HG02884 (cell line): ENCODE data around the gene UNC79.

Experiments used
- ATAC-seq: cut with Tn5 transposase; IDR thresholded peaks from one replicate; pipeline ENCODE4 v1.9.1; 2021; ENCODE audit warnings: mild to moderate bottlenecking, moderate library complexity; ENCODE audit not compliant: unreplicated experiment

Gene UNC79

GRCh38 chr14:93705513-93706156 lies 274.9 kb downstream of the UNC79 start:
- ATAC-seq, result no peak

DNA sequence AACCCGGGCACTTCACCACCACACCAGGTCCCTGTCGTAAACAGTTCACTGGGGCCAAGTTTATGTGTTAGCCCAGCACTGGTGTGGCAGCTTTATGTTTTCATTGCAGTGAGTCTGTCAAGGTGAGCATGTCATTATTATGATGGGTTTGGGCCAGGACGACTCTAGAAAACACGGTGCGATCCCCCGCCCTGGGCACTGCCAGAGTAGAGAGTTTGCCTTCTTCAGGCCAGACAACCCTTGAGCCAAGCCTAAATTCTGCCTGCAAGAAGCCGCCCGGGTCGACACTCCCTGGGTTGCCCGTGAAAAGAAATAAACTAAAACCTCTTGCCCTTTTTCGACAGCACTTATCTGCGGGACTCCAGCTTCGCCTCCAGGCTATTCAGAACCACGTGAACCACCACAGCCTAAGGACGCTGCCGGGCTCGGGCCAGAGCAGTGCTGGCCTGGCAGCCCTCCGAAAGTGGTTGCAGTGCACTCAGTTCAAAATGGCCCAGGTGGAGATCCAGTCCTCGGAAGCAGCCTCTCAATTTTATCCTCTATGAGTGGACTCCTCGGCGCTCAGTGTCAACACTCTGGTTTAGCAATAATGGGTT lies 275.7 kb downstream of the UNC79 start:
- no peak for ATAC-seq

DNA sequence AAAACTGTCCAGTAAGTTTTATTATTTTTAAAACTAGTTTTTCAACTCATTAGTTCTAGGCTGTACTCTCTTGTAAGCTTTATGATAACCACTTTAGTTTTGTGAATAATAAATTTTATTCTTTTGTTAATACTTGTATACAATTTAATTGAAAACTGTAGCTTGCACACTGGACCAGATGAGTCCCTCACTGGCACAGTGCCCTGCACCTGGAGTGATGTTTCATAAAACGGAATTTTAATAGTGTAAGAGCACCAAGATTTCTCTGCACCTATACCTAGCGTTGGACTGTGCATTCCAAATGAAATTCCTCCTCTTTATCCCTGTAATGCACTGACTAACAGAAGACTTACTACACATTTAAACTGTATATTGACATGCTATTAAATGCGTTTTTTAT lies 276.7 kb downstream of the UNC79 start:
- no peak for ATAC-seq

- no peak for ATAC-seq
Measured at GRCh38 chr14:93708311-93708734, 277.6 kb downstream of the UNC79 start.

DNA sequence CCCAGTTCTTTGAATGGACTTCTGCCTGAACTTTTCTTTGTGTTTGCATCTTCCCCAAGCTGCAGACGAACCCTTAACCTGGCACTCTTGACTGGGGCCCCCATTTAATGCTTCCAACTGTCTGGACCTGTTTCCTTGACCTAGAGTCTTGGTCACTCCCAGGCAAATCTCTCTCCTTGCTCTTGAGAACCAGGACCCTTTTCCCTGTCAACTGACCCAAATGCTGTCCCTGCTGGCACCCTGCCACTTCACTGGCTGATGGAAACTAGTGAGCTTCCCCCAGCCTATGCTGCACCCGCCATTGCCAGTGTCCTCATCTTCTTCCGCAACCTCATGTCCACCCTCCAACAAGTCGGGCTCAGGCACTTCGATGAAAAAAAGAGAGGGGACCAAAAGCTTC lies 278.1 kb downstream of the UNC79 start:
- ATAC-seq, result no peak

DNA sequence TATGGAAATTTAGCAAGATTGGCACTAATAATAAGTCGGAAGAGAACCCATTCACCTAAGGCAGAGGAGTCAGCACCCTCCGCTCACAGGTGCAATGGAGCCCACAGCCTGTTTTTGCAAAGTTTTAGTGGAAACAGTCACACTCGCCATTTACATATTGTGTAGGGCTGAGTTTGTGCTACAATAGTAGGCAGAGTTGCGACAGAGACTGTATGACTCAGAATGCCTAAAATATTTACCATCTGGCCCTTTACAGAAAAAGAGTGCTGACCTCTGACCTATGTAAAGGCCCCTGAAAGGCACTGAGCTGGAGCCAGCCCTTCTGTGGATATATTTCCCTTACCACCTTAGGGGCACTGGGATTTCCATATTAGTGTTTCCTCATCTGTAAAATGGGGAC lies 278.5 kb downstream of the UNC79 start:
- ATAC-seq, result no peak

DNA sequence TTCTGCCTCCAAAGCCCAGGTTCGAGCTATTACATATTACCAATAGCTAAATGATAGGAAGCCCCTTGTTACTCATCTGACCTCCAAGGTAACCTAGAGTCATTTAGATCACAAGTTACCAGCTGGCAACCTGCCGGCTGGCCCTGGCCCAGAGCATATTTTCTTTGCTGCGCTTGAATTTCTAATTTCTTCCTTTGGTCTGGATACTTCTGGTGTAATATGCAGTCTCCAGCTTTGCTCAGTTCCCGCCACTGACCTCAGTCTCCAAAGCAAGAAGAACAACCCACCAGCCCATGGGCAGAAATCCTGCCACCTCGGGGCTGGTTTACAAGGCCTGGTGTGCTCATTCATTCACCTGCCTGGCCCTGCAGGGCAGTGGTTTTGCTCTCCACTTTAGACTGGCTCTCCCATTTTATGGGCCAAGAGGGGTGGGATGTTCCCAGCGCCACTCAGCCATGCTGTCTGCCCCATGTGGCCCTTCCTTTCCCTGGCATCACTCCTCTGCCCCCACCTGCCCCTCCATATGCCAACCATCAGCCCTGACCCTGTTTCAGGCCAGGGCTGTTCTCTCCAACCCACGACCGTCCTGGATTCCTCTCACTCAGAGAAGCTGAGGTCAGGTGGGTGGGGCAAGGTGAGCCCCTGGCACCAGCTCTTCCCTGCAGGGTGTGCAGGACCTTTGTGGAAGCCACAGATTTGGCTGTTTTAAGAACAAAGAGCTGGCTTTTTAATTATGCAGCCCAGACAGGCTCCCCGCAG lies 281.5 kb downstream of the UNC79 start:
- no peak for ATAC-seq

DNA sequence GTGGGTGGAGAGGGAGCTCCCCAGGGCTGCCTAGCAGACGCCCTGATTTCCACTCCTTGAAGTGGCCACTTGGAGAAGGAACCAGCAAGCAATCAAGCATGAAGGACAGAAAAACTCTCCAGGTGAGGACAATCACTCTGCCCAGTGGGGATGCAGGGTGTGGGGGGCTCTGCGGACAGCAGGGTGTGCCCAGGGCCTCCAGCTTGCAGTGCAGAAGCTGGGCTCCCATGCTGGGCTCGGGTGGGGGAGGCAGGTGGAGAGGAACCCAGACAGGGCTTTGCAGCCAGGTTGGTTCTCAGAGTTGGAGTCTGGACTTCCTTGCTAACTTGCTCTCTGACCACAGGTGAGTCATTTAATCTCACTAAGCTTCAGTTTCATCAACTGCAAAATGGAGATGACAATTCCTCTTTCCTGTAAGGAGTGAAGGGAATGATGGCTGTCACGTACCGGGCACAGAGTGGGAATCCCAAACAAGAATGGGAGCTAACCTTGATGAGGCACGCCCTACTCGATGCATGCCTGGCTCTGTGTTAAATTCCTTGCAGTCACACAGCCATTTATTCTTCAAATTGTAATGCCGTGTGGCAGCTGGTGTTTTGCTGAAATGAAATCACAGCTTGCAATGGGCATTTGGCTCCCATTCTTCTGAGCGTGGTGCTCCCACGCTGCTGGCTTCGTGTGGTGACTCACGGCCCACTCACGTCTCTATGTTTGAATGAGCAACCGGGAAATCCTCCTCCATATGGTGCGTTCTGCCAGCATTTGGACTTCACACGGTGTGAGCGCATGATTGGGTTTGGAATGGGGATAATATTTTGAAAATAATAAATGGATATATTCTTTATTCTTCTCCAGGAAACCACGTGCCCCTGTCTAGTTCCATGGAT lies 282.3 kb downstream of the UNC79 start:
- no peak for ATAC-seq

DNA sequence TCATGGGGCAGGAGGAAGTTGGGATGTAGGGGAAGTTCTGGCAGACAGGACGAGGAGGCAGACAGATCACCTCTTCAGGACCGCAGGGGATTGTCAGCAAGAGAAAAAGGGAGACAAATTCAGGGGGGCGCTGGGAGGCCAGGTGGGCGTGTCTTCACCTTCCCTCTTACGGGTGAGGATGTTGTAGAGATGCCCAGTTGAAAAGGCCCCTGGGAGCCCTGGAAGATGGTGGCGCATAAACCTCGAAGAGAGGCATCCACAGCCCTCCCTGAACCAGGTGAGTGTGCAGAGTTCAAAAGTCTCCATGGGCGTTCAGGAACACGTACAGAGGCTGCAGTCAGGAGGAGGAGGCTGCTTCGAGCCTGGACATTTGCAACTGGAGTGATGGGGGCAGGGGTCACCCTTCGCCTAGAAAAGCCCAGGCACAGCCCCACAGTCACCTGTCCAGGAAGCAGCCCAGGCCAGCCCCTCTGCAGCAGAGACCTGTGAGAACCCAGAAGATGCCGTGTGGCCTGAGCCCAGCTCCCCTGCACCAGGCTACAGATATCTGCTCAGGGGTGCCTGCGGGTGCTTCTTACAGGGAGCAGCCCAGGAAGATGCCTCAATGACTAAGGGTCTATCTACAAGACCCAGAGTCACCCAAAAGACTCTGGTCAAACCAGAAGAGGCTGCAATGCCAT lies 283.1 kb downstream of the UNC79 start:
- no peak for ATAC-seq

DNA sequence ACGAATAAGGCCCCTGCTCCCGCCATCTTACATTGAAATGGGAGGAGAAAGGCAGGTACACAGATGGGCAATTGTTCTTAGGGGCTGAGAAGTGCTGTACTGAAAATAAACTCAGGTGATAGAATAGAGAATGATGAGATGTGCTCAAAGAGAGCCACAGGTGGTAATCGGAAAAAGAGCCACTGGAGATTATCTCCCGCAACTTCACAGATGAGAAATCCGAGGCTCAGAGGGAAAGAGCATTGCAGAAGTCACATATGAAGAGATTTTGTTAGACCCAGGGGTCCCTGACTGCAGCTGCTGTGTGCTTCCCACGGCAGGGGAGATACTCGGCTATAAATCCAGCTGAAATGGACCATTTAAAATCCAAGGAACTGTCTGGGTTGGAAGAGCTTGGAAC lies 283.9 kb downstream of the UNC79 start:
- no peak for ATAC-seq

DNA sequence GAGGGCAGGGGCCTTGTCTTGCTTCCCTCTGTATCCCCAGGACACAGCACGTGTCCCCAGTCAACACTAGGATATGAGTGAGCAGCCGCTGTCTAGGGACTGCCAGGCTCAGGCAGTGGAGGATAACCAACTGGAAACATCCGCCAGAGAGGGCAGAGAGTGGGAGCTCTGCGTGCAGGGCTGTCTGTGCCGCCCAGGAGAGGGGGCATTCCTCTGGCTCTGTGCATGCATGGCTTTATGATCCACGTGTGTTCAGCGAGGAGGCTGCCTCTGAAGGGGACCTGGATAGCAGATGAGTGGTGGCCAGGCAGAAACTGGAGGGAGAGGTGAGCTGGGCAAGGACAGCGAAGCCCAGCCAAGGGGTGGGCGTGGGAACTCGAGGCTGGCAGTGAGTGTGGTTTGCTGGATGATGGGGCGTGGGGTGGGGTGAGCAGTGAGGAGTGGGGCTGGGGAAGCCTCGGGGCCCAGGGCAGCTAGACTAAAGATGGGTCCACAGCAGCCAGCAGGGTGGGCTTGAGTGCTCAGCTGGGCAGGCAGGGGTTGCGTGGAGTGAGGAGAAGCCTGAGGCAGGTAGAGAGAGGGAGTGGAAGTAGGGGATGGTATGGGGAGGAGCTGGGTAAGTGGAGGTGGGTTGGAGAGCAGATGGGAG lies 284.7 kb downstream of the UNC79 start:
- no peak for ATAC-seq

DNA sequence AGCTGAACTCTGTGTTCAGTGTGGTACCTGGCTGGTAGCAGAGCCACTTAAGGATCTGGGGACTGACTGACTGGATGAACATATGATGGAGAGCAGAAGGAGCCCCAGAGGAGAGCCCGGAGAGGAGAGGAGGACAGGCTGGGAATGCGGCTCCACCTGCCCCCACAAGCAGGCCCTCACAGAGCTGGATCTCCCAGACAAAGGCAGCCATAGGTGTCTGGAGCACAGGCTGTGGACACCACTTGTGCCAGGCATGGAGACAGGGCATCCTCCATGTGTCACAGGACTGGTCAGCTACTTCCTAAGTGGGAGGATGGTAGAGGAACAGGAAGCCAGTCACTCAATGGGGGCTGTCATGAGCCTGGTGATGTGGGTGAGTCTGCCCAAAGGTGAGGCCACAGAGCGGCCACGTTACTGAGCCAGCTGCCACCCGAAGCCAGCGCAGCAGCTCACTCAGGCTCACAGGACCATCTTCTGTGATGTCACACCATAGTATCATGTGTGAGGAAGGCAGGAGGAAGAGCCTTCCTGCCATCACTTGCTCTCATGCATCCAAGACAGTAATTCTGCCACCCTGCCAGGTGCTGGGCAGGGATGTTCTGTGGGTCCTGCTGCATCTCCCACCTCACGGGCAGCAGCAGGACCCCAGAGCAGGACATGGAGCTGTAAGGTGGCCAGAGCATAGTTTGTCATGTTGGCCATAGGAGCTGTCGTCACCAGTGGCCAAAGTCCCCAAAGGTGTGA lies 285.4 kb downstream of the UNC79 start:
- ATAC-seq, result no peak

- ATAC-seq, result no peak
Measured at GRCh38 chr14:93716746-93717667, 286.3 kb downstream of the UNC79 start.

- ATAC-seq, result no peak
Measured at GRCh38 chr14:93717668-93718320, 287.1 kb downstream of the UNC79 start.

DNA sequence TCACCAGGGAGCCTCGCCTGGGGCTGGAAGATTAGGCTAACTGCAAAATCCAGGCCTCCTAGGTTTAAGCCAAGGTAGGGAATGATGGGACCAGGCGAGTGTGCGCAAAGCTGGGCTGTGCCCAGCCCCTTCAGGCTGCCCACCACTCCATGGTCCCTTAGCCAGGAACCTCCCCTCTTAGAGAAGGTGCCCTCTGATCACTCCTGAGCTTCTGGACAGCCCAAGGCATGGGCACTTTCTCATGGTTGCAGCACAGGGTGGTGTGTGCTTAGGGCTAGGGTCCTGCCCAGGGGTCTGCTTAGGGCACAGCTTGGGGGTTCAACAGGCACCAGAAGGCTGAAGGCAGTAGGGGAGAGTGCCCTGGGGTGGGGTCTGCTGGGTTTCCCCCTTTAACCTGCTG lies 288.5 kb downstream of the UNC79 start:
- no peak for ATAC-seq

DNA sequence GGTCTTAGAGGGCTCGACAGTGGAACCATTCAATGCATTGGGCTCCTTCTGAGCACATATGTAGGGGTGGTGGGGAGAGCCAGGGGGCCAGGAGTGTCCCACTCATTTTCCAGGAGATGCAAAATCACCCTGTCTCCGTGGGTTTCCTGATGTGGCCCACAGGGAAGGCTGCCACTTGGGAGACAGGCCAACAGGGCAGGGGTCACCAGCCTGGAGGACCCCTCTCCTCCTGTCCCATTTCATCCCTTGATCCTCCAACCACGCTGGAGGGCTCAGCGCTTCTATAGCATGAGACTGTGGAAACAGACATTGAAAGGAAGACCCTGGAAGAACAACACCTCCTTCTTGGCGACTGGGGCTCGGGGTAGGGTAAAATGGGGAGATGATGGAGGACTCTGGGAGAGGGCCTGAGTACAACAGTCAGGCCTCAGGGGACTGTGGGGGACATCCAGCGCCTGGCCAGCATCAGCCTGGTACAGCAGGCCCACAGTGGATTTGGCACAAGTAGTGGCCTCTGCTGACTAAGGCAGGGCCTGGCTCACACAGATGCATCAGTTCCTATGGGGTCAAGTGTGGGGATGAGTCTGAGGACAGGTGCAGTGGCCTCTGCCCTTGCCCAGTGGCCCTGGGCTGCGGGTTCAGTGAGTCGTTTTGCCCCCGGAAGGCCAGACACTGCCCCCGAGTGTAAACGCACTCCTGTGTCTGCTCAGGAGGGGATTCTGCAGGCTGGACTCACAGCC lies 289.5 kb downstream of the UNC79 start:
- ATAC-seq, result no peak

- ATAC-seq, result no peak
Measured at GRCh38 chr14:93720981-93721483, 290.3 kb downstream of the UNC79 start.
